CD14-positive monocyte (primary cell): ENCODE data around the gene CFAP74. TPM values are rescaled to one million over a fixed set of nuclear protein-coding genes. Genes with fewer than 3 reads are reported as not detected.

Source experiments
- DNase-seq, 3 donors: peaks; one replicate each; pipeline ENCODE4 v3.0.0-alpha.2; 2011 to 2022
- H2AFZ ChIP-seq: 2 replicates; pipeline ENCODE4 v1.6.0; 2012; ENCODE audit warnings: mild to moderate bottlenecking, low read depth, low read length, inconsistent platforms; ENCODE audit not compliant: insufficient read depth, poor library complexity, severe bottlenecking
- H3K27ac ChIP-seq, 2 donors: 1 replicate in 1 of 2; 2 replicates in 1 of 2; pipeline ENCODE4 v1.5.1; 2012 to 2013; ENCODE audit warnings: low read length in 2 of 2, control low read depth in 1 of 2, inconsistent platforms in 1 of 2, low read depth in 1 of 2, mild to moderate bottlenecking in 1 of 2
- H3K27me3 ChIP-seq, 2 donors: one replicate each; pipeline versions ENCODE4 v1.6.0 to v1.6.1; 2011 to 2013; ENCODE audit warnings: low read length in 2 of 2; ENCODE audit not compliant: control insufficient read depth in 2 of 2, insufficient read depth in 2 of 2
- H3K36me3 ChIP-seq, 2 donors: replicated peaks in 1 of 2; 1 replicate in 1 of 2; 2 replicates in 1 of 2; pipeline versions ENCODE4 v1.5.1 to v1.6.1; 2012 to 2013; ENCODE audit warnings: low read length in 2 of 2, control low read depth in 1 of 2, inconsistent platforms in 1 of 2, mild to moderate bottlenecking in 1 of 2; ENCODE audit not compliant: insufficient read depth in 2 of 2, control insufficient read depth in 1 of 2
- H3K4me1 ChIP-seq, 2 donors: 1 replicate in 1 of 2; 2 replicates in 1 of 2; pipeline versions ENCODE4 v1.5.1 to v1.6.1; 2012 to 2013; ENCODE audit warnings: low read length in 2 of 2, control low read depth in 1 of 2, inconsistent platforms in 1 of 2, mild to moderate bottlenecking in 1 of 2, moderate library complexity in 1 of 2; ENCODE audit not compliant: insufficient read depth in 2 of 2, control insufficient read depth in 1 of 2
- H3K4me2 ChIP-seq: replicated peaks from 2 replicates; pipeline ENCODE3; 2012; ENCODE audit warnings: low read length, moderate library complexity, mild to moderate bottlenecking; ENCODE audit not compliant: poor library complexity, severe bottlenecking; ENCODE audit errors: extremely low read depth
- H3K4me3 ChIP-seq, 3 experiments: fragments of 200-600 bp in 1 of 3; sonication (generic) in 1 of 3; replicated peaks in 1 of 3; 1 replicate in 2 of 3; 2 replicates in 1 of 3; pipeline ENCODE4 v1.5.1; 2011 to 2013; ENCODE audit warnings: low read length in 3 of 3, mild to moderate bottlenecking in 3 of 3, control low read depth in 2 of 3, low read depth in 2 of 3, inconsistent platforms in 1 of 3, moderate library complexity in 1 of 3
- H3K79me2 ChIP-seq: 2 replicates; pipeline ENCODE4 v1.6.0; 2012; ENCODE audit warnings: mild to moderate bottlenecking, control low read depth, inconsistent platforms, low read length, moderate library complexity; ENCODE audit not compliant: insufficient read depth
- H3K9ac ChIP-seq: 2 replicates; pipeline ENCODE4 v1.6.0; 2017; ENCODE audit warnings: low read length, mild to moderate bottlenecking; ENCODE audit not compliant: insufficient read depth, poor library complexity, severe bottlenecking
- H3K9me3 ChIP-seq, 2 donors: replicated peaks in 1 of 2; 1 replicate in 1 of 2; 2 replicates in 1 of 2; pipeline versions ENCODE4 v1.5.1 to v1.6.1; 2012 to 2013; ENCODE audit warnings: low read length in 2 of 2, control low read depth in 1 of 2; ENCODE audit not compliant: control insufficient read depth in 1 of 2, insufficient read depth in 1 of 2
- H4K20me1 ChIP-seq: 2 replicates; pipeline ENCODE4 v1.6.0; 2012; ENCODE audit warnings: mild to moderate bottlenecking, low read length, control low read depth, moderate library complexity; ENCODE audit not compliant: insufficient read depth
- H3K27ac Mint-ChIP-seq, 7 donors: one replicate each; pipeline ENCODE4 v1.8.0; 2020; ENCODE audit warnings: mild to moderate bottlenecking in 7 of 7, mixed read lengths in 7 of 7, moderate library complexity in 6 of 7, inconsistent platforms in 2 of 7
- H3K27me3 Mint-ChIP-seq, 3 donors: one replicate each; pipeline ENCODE4 v1.8.0; 2021 to 2022; ENCODE audit warnings: low read depth in 3 of 3, mild to moderate bottlenecking in 3 of 3, mixed read lengths in 3 of 3, moderate library complexity in 3 of 3, inconsistent platforms in 1 of 3
- H3K36me3 Mint-ChIP-seq, 2 donors: one replicate each; pipeline ENCODE4 v1.8.0; 2020; ENCODE audit warnings: mixed read lengths in 2 of 2, inconsistent platforms in 1 of 2, mild to moderate bottlenecking in 1 of 2
- H3K4me1 Mint-ChIP-seq: one replicate; pipeline ENCODE4 v1.8.0; 2020; ENCODE audit warnings: mild to moderate bottlenecking, mixed read lengths
- H3K4me3 Mint-ChIP-seq, 2 donors: one replicate each; pipeline ENCODE4 v1.8.0; 2020; ENCODE audit warnings: mild to moderate bottlenecking in 2 of 2, mixed read lengths in 2 of 2, moderate library complexity in 1 of 2
- H3K9me3 Mint-ChIP-seq, 7 donors: one replicate each; pipeline ENCODE4 v1.8.0; 2020 to 2022; ENCODE audit warnings: mixed read lengths in 7 of 7, mild to moderate bottlenecking in 6 of 7, moderate library complexity in 6 of 7, inconsistent platforms in 2 of 7
- WGBS: methylation state at CpG from one replicate; pipeline ENCODE4 v1.1.5; 2013; ENCODE audit warnings: missing lambda C conversion rate; ENCODE audit not compliant: insufficient coverage; 5-methylcytosine and 5-hydroxymethylcytosine counted together
- intact Hi-C, 2 donors: fragments of 100-400 bp; cut with micrococcal nuclease; formaldehyde crosslinking; loops; one replicate each; pipeline versions ENCODE4 v1.15.0 to v1.15.1; 2023
- polyA plus RNA-seq, 3 donors: library from polyadenylated mRNA; depleted of rRNA in 1 of 3; unstranded in 2 of 3; stranded (reverse) in 1 of 3; fragments of 300-500 nt in 2 of 3; fragments of >200 nt in 1 of 3; fragmentation: Illumina TruSeq in 2 of 3; gene quantifications; 1 replicate in 2 of 3; 2 replicates in 1 of 3; pipeline ENCODE4 v1.2.3, GENCODE V29; 2012 to 2021
- TF ChIP-seq, protein P1 (sequence below): fragments of 200-600 bp; IDR thresholded peaks from one replicate; pipeline ENCODE4 v1.8.0; 2022; ENCODE audit warnings: antibody characterized with exemption, mild to moderate bottlenecking

Gene CFAP74
- polyA plus RNA-seq, 3 donors: not detected

GRCh38 chr1:1915911-1916840 lies 87.4 kb downstream of the CFAP74 start:
- Histone ChIP-seq H4K20me1 (no peaks in the 10 kb centered on the region), H3K9me3 (no peaks in the 10 kb centered on the region), H3K9ac (no peak overlapping the region), H3K4me1 (peaks cover 13 to 19% of the 10 kb centered on the region in 2 donors), H3K27me3 (peaks cover 0 to 14% of the 10 kb centered on the region in 2 donors), H3K4me3 (no peak overlapping the region), H3K4me2 (no peak overlapping the region), H3K79me2 (no peaks in the 10 kb centered on the region), H3K36me3 (no peaks in the 10 kb centered on the region), H3K27ac (no peak overlapping the region), H2AFZ (no peak overlapping the region)
- peak overlapping the region in 1 of 2 donors; percentile 15 for H3K4me3 Mint-ChIP-seq
- H3K4me1 Mint-ChIP-seq: peaks cover 7% of the 10 kb centered on the region
- 93% methylated on average over 19 of the region's 23 CpGs for WGBS
- DNase-seq: no peak
- H3K27ac Mint-ChIP-seq: no peak overlapping the region
- H3K36me3 Mint-ChIP-seq: no peaks in the 10 kb centered on the region
- TF ChIP-seq, protein P1, sequence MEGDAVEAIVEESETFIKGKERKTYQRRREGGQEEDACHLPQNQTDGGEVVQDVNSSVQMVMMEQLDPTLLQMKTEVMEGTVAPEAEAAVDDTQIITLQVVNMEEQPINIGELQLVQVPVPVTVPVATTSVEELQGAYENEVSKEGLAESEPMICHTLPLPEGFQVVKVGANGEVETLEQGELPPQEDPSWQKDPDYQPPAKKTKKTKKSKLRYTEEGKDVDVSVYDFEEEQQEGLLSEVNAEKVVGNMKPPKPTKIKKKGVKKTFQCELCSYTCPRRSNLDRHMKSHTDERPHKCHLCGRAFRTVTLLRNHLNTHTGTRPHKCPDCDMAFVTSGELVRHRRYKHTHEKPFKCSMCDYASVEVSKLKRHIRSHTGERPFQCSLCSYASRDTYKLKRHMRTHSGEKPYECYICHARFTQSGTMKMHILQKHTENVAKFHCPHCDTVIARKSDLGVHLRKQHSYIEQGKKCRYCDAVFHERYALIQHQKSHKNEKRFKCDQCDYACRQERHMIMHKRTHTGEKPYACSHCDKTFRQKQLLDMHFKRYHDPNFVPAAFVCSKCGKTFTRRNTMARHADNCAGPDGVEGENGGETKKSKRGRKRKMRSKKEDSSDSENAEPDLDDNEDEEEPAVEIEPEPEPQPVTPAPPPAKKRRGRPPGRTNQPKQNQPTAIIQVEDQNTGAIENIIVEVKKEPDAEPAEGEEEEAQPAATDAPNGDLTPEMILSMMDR: no peak
- peaks cover 0 to 7% (median 0%) of the 10 kb centered on the region in 7 donors for H3K9me3 Mint-ChIP-seq
- H3K27me3 Mint-ChIP-seq: peaks cover 3 to 22% (median 17%) of the 10 kb centered on the region in 3 donors
- intact Hi-C loops: loop anchor here (5.0 to 10.0 kb wide), 2 partner anchors 219 to 286 kb away; no protein-coding TSS in a partner anchor

GRCh38 chr1:1914971-1915692 lies 88.5 kb downstream of the CFAP74 start, which contains the start of gene CALML6:
CALML6 (plus strand) TSS chr1:1915260; CDS start chr1:1915281, 21 bp downstream.
- no peak within 1 kb of the TSS for H3K4me2 ChIP-seq
- no peaks in the 10 kb centered on the region for H3K79me2 ChIP-seq
- Mint-ChIP-seq H3K4me1 (peaks cover 7% of the 10 kb centered on the region), H3K4me3 (no peak within 1 kb of the TSS), H3K27me3 (peaks cover 3 to 24% (median 17%) of the 10 kb centered on the region in 3 donors), H3K9me3 (peaks cover 0 to 4% (median 0%) of the 10 kb centered on the region in 7 donors), H3K27ac (no peak within 1 kb of the TSS), H3K36me3 (no peaks in the 10 kb centered on the region)
- H3K27me3 ChIP-seq: peaks cover 0 to 18% of the 10 kb centered on the region in 2 donors
- H3K9me3 ChIP-seq: no peaks in the 10 kb centered on the region
- H4K20me1 ChIP-seq: no peaks in the 10 kb centered on the region
- TF ChIP-seq, protein P1: no peak
- H3K36me3 ChIP-seq: no peaks in the 10 kb centered on the region
- 92% methylated on average over 11 of the region's 15 CpGs for WGBS
- no peak for DNase-seq
- no peak within 1 kb of the TSS for H3K27ac ChIP-seq
- peaks cover 13 to 19% of the 10 kb centered on the region in 2 donors for H3K4me1 ChIP-seq
- H2AFZ ChIP-seq: no peak within 1 kb of the TSS
- H3K4me3 ChIP-seq: no peak within 1 kb of the TSS
- H3K9ac ChIP-seq: no peak within 1 kb of the TSS
- intact Hi-C loops: loop anchor here (5.0 to 10.0 kb wide), 2 partner anchors 220 to 287 kb away; no protein-coding TSS in a partner anchor
